Fibroblast of pulmonary artery (primary cell): ENCODE results near the gene CLDN34.

Experiments
- DNase-seq: peaks from one replicate; pipeline ENCODE4 v3.0.0-alpha.2; 2010; ENCODE audit warnings: low read depth
- H3K4me3 ChIP-seq: replicated peaks from 2 replicates; pipeline ENCODE4 v1.5.1; 2011; ENCODE audit warnings: low read depth, mild to moderate bottlenecking, control low read depth, low read length, moderate library complexity
- CTCF ChIP-seq: IDR thresholded peaks from 2 replicates; pipeline ENCODE4 v1.5.1; 2011; ENCODE audit warnings: mild to moderate bottlenecking, control low read depth, low read length, inconsistent platforms; ENCODE audit errors: missing control alignments

The CLDN34 gene

GRCh38 chrX:10006086-10006485, 38.9 kb downstream of the CLDN34 start:
- no peak overlapping the region for H3K4me3 ChIP-seq
- no peak for TF ChIP-seq CTCF
- no peak for DNase-seq

GRCh38 chrX:10006770-10007169, 39.6 kb downstream of the CLDN34 start:
- H3K4me3 ChIP-seq, result no peak overlapping the region
- no peak for DNase-seq
- no peak for TF ChIP-seq CTCF

GRCh38 chrX:10007621-10008020, 40.5 kb downstream of the CLDN34 start:
- no peak for TF ChIP-seq CTCF
- no peak overlapping the region for H3K4me3 ChIP-seq
- DNase-seq, result no peak

GRCh38 chrX:10008483-10009056, 41.4 kb downstream of the CLDN34 start:
- DNase-seq, result peak; percentile 74
- TF ChIP-seq CTCF, result no peak
- H3K4me3 ChIP-seq, result no peak overlapping the region

GRCh38 chrX:10009741-10010140, 42.6 kb downstream of the CLDN34 start:
- no peak for TF ChIP-seq CTCF
- no peak for DNase-seq

GRCh38 chrX:10010686-10011085, 43.5 kb downstream of the CLDN34 start:
- H3K4me3 ChIP-seq, result no peak overlapping the region
- peak; percentile 82 for DNase-seq
- no peak for TF ChIP-seq CTCF

More at GRCh38 chrX:10009741-10010140, 42.6 kb downstream of the CLDN34 start:
- no peak overlapping the region for H3K4me3 ChIP-seq

- H3K4me3 ChIP-seq, result no peak overlapping the region
- TF ChIP-seq CTCF, result no peak
- peak; percentile 84 for DNase-seq
Measured at GRCh38 chrX:10011261-10011931, 44.2 kb downstream of the CLDN34 start.
